HG02870 (cell line): ENCODE results near the gene RHOB.
A peak's percentile ranks its signal among the peaks of the same experiment; 100 is the strongest.
"Not testable (repeated sequence)": the region's sequence is repeated elsewhere in the genome, so short reads cannot be mapped to it uniquely, and the experiment has no call there.

ENCODE experiments used
- ATAC-seq: cut with Tn5 transposase; IDR thresholded peaks from one replicate; pipeline ENCODE4 v1.9.1; 2021; ENCODE audit warnings: mild to moderate bottlenecking, moderate library complexity; ENCODE audit not compliant: unreplicated experiment

The RHOB gene

DNA sequence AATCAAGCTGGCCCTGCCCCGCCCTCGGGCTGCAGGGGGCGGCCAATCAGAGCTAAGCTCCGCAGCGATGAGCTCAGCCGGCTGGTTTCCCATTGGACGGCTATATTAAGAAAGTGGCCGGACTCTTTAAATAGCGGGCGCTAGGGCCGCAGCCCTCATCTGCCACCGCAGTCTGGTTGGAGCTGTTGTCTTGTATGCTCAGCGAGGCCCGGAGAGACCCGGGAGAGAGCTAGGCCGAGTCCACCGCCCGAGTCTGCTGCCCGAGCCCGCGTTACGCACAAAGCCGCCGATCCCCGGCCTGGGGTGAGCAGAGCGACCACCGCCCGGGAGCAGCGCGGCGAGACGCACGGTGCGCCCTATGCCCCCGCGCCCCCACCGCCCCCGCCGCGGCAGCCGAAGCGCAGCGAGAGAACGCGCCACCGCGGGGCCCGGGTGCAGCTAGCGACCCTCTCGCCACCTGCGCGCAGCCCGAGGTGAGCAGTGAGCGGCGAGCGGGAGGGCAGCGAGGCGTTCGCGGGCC, at the start of gene RHOB:
Gene RHOB, plus strand, starts transcription at position 158 of the 520 bp plus-strand sequence. CDS start 392 bp downstream, outside the sequence.
- ATAC-seq = peak; percentile 96

DNA sequence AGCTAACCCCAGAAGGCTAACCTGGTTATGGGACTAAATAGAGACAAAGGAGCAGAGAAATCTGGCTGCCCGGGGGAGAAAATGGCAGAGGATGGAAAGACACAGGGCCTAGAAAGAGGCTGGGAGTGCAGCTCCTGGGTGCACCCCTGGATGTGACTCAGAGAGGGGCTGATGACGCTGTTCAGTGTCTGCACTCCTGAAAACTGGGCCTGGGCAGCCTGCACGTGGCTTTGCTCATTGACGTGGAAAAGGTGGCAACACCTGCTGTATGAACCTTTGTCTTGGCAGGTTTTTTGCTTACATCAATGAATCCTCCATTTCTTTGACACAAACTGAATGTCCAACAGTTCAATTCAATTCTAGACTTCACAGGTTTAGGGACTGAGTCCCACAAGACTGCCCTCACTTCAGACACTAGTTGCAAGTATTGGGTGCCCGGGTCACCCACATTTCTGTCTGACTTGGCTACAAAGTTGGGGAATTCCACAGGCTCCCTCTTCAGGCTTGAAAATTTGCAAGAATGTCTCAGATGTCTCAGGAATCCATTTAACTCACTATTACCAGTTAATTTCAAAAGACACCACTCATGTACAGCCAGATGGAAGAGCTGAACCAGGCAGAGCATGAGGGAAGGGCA, 48.9 kb upstream of the RHOB start:
- no peak for ATAC-seq

DNA sequence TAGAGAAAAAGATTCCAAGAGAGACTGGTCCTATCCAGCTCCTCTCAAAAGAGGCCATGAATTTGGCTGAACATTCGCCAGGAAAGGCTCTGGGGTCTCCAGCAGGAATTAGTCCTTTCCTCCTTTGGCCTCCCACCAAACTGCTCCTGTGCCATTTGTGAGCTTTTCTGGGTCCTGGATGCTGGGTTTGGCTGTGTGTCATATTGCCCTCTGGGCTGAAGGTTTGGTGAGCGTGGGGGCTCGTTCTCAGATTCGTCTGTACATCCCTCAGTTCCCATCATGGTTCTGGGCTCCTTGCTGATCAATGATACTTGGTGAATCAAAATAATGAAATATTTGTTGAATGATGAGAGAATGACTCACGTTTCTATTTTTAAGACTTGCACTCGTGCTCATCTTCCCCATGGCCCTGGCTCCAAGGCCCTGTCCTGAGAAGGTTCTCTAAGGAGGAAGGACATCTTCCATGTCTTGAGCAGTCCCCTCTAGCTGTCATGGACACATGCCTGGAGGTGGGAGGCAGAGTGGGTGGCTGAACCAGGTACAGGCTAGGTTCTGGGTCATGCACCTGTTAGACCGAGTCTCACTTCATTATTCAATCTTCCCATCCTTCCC, 47.8 kb upstream of the RHOB start:
- no peak for ATAC-seq

DNA sequence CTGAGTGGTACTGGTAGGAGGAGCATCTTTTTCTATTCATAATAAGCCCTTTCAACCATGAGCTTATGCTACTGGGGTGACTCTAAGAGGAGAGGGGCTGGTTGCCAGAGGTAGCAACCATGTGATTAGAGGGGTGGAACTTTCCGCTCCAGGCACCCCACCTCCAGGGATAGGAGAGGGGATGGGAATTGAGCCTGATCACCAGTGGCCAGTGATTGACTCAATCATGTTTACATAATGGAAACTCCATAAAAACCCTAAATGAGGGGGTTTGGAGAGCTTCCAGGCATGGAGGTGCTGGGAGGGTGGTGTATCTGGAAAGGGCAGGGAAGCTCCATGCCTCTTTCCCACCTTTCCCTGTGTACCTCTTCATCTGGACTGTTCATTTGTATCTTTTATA, 46.6 kb upstream of the RHOB start:
- ATAC-seq = no peak

DNA sequence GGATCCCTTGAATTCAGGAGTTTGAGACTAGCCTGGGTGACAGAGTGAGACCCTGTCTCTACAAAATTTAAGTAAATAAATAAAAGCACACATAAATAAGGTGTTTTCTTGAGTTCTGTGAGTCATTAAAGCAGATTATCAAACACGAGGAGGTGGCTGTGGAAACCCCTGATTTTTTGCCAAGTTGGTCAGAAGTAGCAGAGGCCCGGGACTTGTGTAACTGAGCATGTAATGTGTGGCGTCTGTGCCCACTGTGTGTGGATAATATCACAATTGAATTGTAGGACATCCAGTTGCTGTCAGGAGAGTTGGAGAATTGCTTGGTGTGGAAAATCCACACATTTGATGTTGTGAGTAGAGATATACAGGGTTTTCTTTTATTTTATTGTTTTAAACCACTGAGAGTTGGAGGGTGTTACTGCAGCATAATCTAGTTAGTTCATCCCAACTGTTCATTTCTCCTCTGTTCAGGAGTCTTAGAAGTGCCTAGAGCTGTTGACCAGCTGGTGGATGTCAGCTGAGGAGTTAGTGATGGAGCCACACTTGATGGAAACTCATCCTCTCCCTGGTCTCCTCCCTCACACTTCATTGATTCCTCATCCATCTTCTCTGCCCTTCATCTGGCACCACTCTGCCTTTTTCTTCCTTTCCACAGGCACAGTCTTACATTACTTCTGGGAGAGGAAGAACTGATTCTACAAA, 45.9 kb upstream of the RHOB start:
- no peak for ATAC-seq

DNA sequence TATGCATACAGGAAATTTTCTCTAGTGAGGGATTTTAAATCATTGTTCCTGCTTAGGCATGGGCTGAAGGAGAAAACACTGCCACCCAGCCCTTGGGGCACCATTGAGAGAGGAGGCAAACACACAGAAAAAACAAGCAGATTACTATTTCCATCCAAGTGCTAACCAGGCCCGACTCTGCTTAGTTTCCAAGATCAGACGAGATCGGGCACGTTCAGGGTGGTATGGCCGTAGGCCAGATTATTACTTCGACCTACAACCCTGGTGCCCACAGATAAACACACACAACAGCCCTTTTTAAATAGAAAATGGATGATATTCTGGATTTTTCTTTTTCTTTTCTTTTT, 45.4 kb upstream of the RHOB start:
- no peak for ATAC-seq

DNA sequence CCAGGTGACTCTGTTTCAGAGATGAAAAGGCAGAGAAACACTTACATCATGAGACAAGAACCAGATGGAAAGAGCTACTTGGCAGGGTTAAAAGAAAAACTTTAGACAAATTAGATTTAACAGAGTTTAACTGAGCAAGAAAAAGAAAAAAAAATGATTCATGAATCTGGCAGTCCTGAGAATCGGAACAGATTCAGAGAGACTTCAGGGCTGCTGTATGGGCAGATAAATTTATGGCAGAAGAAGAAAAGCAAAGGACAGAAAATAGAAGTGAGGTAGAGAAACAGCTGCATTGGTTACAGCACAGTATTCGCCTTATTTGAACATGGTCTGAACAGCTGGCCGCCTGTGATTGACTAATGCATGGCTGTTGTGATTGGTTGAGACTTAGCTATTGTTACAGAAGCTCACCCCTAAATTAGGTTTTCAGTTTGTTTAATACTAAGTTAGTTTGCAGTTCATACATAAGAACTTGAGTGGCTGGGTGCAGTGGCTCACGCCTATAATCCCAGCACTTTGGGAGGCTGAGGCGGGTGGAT, 43.0 kb upstream of the RHOB start:
- ATAC-seq = no peak

DNA sequence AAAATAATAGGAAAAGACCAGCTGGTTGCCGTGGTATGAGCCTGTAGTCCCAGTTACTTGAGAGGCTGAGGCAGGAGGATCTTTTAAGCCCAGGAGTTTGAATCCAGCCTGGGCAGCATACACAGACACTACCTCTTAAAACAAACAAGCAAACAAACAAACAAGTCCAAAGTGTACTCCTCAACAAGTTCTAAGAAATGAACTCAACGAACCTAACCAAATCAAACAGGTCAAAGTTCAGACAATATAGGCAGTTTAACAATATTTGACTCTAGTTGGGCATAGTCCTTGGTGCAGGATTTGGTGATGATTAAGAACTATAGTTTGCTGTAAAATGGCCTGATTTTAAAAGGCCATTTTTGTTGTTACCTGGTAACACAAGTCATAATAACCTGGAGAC, 41.9 kb upstream of the RHOB start:
- ATAC-seq = no peak

DNA sequence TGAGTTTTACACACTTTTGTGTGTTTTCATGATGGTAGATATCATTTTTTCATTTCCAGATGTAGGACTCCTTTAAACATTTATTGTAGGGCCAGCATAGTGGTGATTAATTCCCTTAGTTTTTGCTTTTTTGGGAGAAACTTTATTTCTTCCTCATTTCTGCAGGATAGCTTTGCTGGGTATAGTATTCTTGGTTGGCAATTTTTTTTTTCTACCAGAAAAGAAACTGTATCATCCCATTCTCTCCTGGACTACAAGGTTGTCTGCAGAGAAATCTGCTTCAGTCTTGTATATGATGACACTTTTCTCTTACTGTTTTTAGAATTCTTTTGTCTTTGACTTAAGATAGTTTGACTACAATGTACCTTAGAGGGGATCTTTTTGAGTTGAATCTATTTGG, 37.8 kb upstream of the RHOB start:
- ATAC-seq = no peak

DNA sequence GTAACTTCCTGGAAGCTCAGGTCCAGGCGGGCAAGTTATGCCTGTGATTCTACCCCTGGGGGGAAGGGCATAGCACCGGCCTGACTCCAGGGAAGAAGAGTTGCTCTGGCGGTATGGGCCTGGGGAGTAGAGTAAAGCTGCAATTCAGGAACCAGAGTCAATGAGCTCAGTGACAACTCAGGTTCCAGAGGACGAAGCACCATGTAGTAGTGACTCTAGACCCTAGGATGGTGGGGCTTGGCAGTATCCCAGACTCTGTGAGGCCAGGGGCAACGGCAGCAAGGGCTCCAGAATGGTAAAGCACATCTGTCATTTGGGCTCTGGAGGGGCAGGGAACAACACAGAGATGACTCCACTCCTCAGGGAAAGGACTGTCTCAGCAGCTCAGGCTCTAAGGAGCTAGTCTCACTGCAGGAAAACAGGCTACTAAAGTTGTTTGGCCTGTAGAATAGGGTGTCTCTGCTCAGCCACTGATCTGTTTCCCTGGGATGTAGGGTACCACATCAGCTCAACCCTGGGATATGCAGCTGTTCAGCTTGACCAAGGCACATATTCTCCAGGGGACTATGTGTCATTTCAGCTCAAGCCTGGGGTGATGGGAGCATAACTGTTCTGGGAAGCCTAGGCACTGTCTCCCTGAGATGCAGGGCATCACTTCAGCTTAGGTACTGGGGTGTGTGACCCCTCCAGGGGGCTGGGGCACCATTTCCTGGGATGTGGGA, 36.2 kb upstream of the RHOB start:
- no peak for ATAC-seq

DNA sequence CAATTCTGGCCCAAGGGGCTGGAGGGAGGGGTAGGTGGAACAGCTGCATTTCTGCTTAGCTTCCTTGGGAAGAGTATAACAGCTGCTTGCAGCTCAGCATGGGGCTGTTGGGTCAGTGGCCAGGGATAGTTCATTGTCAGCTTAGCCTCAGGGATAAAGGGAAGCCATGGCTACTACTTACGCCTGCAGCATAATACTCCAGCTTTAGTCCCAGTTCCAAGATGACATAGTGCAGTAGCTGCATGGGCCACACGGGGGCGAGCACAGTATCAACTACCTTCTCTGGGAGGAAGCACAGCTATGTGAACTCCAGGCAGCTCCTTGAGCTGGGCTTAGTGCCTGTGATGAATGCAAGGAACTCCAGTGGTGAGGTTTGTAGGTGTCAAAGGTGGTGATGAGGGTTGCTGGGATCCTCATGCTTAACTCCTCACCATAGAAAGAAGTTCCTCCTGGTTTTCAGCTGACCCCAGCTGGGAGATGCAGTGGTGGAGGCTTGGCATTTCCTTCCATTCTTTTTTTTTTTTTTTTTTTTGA, 35.4 kb upstream of the RHOB start:
- peak; percentile 100 for ATAC-seq

DNA sequence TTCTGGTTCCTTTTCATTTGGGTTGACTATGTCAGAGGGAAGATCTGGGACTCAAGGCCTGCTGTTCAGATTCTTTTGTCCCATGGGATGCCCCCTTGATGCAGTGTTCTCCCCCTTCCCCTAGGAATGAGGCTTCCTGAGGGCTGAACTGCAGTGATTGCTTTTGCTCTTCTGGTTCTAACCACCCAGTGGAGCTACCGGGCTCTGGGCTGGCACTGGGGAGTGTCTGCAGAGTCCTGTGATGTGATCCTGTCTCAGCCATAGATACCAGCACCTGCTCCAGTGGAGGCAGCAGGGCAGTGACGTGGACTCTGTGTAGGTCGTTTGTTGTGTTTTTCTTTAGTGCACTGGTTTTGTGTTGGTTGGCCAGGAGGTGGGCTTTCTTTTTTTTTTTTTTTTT, 32.1 kb upstream of the RHOB start:
- no peak for ATAC-seq

DNA sequence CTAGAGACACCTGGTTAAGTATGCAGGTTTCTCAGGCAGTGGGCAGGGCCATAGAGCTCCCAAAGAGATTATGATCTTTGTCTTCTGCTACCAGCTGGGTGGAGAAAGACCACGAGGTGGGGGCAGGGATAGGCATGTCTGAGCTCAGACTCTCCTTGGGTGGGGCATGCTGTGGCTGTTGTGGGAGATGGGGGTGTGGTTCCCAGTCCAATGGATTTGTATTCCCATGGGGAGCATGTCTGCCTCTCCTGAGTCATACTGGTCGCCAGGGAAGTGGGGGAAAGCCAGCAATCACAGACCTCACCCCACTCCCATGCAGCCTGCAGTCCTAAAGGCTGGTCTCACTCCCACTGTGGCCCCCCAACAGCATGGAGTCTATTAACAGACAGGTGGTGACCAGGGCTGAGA, 31.4 kb upstream of the RHOB start:
- ATAC-seq = no peak

DNA sequence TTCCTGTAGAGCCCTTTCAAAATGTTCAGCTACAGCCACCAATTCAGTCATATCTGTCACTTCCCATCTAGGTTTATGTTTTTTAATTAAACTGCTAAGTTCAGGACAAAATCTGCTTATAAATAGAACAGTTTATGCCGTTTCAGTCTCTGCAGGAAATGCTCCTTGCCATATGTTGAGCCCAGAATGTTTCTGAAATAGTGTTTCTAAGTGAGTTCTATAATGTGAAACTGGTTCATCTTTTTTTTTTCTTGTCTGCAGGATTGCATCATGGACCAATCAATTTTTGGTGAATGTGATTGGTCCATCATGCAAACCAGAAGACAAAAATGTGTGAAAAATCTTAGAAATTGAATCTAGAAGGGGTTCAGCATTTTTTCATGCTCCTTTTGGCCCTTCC, 30.2 kb upstream of the RHOB start:
- ATAC-seq = peak; percentile 44

DNA sequence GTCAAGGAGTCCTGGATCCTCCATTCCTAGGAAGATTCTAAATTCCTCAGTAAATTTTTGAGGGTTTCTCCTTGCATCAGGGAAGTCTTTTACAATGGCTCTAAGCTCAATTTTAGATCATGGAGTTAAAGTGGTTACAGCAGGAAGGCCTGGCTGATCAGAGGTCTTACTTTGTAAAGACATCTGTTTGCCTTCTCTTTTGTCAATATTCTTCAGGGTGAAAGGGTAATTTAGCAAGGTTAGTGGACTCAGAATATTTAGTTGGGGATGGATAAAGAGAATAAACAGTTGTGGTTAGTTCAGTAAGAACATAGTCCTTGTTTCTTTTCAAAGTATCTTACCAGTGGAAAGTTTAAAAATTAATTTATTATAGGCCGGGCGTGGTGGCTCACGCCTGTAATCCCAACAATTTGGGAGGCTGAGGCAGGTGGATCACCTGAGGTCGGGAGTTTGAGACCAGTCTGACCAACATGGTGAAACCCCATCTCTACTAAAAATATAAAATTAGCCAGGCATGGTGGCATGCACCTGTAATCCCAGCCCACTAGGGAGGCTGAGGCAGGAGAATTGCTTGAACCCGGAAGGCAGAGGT, 29.5 kb upstream of the RHOB start:
- ATAC-seq = not testable (repeated sequence)

DNA sequence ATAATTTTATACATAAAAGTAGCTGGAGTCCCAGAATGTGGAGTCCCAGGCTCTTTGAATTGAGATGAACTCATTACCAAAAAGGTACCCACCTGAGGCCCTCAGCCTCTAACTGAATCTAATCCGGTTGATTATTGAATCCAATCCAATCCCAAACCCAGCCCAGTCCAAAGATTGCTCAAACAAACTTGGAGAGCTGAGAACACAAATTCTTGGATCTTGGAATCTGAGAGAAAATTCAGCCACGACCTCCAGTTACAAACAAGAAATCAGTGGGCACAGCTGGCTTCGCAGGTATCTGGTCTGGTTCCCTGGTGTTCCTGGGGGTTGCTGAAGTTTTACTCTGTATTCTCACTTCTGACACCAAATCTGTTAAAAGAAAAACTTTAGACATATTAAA, 28.4 kb upstream of the RHOB start:
- ATAC-seq = no peak

DNA sequence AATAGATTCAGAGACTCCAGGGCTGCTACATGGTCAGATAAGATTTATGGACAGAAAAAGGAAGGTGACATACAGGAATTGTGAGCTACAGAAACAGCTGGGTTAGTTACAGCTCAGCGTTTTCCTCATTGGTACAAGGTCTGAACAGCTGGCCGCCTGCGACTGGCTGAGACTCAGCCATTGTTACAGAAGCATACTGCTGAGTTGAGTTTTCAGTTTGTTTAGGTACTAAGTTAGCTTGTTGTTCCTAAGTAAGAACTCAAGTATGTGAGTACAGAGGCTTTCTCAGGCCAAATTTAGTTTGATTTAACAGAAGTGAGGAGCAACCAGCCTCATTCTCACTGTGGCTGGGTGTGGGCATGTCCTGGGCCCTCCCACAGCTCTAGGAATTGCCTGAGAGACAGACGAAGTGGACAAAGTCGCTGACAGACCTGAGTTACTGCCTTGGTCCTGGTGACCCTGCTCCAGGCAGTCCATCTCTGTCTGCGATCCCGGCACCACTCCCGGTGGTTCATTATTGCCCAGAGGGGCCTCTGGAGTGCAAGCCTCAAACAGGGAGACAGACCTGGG, 27.8 kb upstream of the RHOB start:
- no peak for ATAC-seq

DNA sequence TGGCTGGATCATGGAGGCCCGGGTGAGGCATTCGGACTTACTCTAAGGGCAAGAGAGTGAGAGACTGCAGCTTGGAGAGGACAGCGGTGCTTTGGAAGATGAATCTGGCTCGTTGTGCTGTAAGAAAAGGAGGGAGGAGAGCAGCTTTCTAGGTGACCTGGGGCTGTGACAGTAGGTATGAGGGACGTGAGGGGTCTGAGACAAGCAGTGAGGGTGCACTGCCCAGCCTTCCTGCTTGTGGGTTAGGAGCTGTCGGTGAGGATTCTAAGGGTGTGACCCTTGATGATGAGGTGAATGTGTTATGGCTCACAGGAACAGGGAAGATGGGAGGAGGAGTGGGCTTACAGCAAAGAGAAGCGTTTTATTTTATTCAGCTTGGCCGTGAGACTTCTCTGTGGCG, 27.1 kb upstream of the RHOB start:
- ATAC-seq = no peak

DNA sequence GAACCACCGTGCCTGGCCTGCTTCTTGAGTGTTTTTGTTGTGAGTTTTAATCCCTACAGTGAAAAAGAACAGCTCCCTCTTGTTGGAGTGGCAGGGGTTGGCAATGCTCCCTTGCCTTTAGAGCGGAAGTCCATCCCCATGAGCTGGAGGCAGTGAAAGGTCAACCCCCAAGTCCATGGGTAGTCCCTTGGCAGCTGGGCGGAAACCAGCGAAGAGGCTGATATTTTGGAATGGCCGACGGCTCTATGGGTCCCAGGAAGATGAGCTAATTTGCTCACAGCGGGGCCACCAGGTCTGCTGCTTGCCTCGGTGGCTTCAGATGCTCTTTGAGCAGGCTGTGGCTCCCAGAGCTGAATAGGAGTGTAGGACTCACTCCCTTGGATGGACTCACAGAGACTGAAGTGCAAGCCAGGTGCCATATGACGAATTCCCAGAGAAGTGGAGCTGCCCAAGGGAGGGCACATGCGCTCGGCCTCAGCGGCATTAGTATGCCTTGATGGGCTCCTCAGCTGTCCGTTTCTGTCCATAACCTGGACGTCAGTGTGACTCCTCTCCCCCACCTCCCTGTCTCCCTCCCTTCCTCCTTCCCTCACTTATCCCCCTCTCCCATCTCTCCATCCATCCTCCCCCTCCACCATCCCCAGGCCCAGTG, 25.4 kb upstream of the RHOB start:
- no peak for ATAC-seq

DNA sequence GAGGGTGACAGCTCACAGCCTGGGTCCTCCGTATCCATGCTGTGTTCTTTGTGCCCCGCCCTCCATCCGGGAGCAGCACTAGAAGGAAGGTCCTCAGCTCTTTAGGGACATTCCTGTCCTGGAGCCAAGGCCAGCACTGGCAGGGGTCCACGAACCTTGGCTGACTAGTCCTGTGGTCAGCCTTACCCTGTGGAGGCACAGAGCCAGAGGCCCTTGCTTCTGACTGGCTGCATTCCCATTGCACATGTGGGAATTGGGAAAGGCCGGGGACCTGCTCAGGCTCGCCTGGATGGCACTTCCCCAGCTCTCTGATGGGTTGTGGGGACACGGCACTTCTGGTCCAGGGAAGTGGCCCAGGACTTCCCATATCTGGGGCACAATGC, 24.9 kb upstream of the RHOB start:
- no peak for ATAC-seq
